ENCODE measurements around the gene OR2S2.

The OR2S2 gene

GRCh38 chr9:35907711-35908503 lies 50.0 kb downstream of the OR2S2 start:
- no peak for DNase-seq
